RWPE1 (cell line): ENCODE measurements around the gene HAUS5.
"Not testable (repeated sequence)": the region's sequence is repeated elsewhere in the genome, so short reads cannot be mapped to it uniquely, and the experiment has no call there.

Experiments
- CTCF ChIA-PET: fragments of 350-600 bp; sonication (Branson Sonifier 250); formaldehyde crosslinking; extraction: SDS; loops from one replicate; lab custom pipeline; 2021; lab: Yijun Ruan, JAX
- POLR2A ChIA-PET: fragments of 400-600 bp; formaldehyde crosslinking; extraction: SDS; loops from one replicate; lab custom pipeline; 2020; ENCODE audit warnings: antibody characterized with exemption; ENCODE audit not compliant: low non-redundant PET; lab: Yijun Ruan, JAX
- DNase-seq: peaks from one replicate; pipeline ENCODE4 v3.0.0; 2012; ENCODE audit warnings: low spot score
- H3K27ac ChIP-seq: fragments of 450-650 bp; 2 replicates; pipeline ENCODE4 v1.5.1; 2017
- TF ChIP-seq, protein P1 (sequence below): fragments of 450-650 bp; conservative IDR thresholded peaks from 2 replicates; pipeline ENCODE4 v1.5.1; 2017; ENCODE audit warnings: low read depth, mild to moderate bottlenecking

The HAUS5 gene

DNA sequence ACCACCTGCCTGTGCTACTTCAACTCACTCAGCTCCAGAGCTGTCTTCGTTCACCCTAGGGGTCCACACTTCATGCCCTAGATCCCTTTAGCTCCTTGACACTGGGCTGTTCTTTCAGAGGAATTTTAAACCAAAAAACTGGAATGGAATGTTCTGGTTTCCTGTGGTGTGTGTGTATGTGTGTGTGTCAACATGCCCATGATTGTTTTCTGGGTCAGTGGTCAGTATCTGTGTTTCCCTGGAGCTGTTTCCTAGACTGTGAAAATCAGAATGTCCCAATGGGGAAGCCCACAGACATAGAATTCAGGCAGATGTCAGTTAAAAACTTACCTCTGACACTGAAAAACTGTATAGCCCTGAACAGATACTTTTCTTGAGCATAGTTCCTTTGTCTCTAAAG, 25.2 kb upstream of the HAUS5 start:
- TF ChIP-seq, protein P1, sequence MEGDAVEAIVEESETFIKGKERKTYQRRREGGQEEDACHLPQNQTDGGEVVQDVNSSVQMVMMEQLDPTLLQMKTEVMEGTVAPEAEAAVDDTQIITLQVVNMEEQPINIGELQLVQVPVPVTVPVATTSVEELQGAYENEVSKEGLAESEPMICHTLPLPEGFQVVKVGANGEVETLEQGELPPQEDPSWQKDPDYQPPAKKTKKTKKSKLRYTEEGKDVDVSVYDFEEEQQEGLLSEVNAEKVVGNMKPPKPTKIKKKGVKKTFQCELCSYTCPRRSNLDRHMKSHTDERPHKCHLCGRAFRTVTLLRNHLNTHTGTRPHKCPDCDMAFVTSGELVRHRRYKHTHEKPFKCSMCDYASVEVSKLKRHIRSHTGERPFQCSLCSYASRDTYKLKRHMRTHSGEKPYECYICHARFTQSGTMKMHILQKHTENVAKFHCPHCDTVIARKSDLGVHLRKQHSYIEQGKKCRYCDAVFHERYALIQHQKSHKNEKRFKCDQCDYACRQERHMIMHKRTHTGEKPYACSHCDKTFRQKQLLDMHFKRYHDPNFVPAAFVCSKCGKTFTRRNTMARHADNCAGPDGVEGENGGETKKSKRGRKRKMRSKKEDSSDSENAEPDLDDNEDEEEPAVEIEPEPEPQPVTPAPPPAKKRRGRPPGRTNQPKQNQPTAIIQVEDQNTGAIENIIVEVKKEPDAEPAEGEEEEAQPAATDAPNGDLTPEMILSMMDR: no peak
- CTCF ChIA-PET: interaction anchor here (0.6 kb wide), 1 partner anchor 433 kb away, joined by 3 read pairs; the partner anchor contains the start of gene FXYD5
- POLR2A ChIA-PET: no interaction called here
- DNase-seq: no peak
- H3K27ac ChIP-seq: no peak overlapping the region

DNA sequence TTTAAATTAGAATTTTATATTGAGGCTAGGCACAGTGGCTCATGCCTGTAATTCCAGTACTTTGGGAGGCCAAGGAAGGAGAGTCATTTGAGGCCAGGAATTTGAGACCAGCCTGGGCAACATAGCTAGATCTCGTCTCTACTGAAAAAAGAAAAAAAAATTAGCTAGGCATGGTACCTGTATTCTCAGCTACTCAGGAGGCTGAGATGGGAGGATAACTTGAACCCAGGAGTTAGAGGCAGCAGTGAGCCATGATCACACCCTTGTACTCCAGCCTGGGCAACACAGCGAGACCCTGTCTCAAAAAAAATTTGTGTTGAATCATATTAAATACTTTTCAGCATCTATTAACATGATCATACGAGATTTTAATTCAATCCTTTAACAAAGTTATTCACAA, 21.7 kb upstream of the HAUS5 start:
- TF ChIP-seq, protein P1: no peak
- H3K27ac ChIP-seq: no peak overlapping the region
- CTCF ChIA-PET: interaction anchor here (0.6 kb wide), 1 partner anchor 66 kb away, joined by 3 read pairs; no protein-coding TSS in a partner anchor
- no peak for DNase-seq
- POLR2A ChIA-PET: no interaction called here

DNA sequence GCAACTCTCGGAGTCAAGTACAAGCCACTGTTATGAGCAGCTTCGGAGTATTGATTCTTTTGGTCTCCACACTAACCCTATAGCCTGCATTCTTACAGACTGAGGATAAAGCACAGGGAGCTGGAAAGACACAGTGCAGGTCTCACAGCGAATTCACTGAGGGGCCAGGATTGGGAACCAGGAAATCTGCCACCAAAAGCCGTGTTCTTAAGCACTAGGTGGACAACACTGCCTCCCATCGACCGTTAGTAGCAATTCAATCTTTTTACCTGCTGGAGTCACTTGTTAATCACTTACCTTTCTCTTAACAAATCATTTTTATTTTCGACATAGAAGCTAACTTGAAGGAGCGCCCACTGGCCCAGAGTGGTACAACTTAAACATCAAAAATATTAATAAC, 20.3 kb upstream of the HAUS5 start:
- no peak for DNase-seq
- CTCF ChIA-PET: interaction anchor here (0.6 to 1.1 kb wide), 3 partner anchors 43 to 104 kb away, joined by 3 to 5 read pairs (median 4); no protein-coding TSS in a partner anchor

DNA sequence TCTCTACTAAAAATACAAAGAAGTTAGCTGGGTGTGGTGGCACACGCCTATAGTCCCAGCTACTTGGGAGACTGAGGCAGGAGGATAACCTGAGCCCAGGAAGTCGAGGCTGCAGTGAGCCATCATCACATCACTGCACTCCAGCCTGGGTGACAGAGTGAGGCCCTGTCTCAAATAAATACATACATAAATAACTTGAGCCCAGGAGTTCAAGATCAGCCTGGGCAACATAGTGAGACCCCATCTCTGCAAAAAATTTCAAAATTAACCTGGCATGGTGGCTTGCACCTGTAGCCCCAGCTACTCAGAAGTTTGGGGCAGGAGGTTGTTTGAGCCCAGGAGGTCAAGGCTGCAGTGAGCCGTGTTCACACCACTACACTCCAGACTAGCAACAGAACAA, 17.5 kb upstream of the HAUS5 start:
- POLR2A ChIA-PET, H3K27ac ChIP-seq, DNase-seq: not testable (repeated sequence)
- CTCF ChIA-PET: interaction anchor here (0.6 kb wide), 1 partner anchor 36 kb away, joined by 3 read pairs; no protein-coding TSS in a partner anchor

More for the DNA sequence above, 20.3 kb upstream of the HAUS5 start:
- TF ChIP-seq, protein P1: no peak
- no peak overlapping the region for H3K27ac ChIP-seq
- POLR2A ChIA-PET: no interaction called here

DNA sequence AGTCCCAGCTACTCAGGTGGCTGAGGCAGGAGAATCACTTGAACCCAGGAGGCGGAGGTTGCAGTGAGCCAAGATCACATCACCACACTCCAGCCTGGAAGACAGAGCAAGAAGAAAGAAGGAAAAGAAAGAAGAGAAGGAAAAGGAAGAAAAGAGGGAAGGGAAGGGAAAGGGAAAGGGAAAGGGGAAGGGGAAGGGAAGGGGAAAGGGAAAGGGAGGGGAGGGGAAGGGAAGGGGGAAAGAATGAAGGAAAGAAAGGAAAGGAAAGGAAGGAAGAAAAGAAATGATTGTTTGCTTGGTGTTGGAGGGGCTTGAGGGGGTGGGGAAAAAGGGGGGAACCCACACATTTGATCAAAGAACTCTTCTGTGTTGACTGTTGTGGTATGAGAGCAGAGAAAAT, 16.6 kb upstream of the HAUS5 start:
- POLR2A ChIA-PET: no interaction called here
- TF ChIP-seq, protein P1: no peak
- CTCF ChIA-PET: no interaction called here
- H3K27ac ChIP-seq: no peak overlapping the region
- DNase-seq: no peak

DNA sequence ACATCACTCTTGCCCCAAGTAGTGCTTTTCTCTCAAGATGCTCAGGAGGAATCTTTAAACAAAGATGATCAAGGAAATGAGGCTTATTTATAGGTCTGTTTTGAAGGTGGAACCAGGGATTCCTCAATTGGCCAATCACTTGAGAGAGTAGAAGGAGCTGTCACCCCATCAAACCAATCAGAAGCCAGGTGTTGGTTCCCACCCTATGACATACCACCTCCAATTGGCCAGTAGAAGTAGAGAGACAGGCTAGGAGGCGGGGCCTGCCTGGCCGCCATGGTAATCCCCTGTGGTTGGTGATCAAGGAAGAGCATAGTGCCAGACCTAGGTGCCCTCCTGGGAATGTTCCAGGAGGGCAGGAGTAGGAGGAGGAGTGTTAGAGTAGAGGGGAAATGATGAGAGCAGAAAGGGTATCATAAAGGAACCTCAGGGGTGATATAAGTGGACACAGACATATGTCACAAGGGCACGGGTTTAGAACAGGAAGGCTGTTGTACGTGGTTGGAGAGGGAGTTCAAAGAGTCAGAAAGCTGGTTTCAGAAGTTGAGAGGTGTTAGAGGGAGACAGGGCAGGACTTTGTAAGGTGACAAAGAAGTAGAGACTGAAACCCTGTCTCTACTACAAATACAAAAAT, 16.1 kb upstream of the HAUS5 start:
- POLR2A ChIA-PET: no interaction called here
- CTCF ChIA-PET: no interaction called here
- no peak overlapping the region for H3K27ac ChIP-seq
- DNase-seq: peak; percentile 39
- TF ChIP-seq, protein P1: no peak

DNA sequence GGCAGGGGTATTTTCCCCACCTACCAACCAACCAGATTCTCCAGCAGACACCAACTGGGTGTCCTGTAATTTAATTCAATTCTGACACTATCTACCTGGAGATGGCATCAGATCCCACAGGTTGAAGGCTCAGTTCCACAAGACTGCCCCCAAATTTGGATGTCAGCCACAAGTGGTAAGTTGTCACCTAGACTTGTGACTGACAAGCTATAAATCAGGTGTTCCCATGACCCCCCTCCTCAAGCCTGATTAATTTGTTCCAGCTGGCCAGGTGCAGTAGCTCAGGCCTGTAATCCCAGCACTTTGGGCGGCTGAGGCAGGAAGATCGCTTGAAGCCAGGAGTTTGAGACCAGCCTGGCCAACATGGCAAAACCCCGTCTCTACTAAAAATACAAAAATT, 10.6 kb upstream of the HAUS5 start:
- TF ChIP-seq, protein P1: no peak
- no peak for DNase-seq
- H3K27ac ChIP-seq: no peak overlapping the region
- ChIA-PET POLR2A (no interaction called here), CTCF (no interaction called here)

DNA sequence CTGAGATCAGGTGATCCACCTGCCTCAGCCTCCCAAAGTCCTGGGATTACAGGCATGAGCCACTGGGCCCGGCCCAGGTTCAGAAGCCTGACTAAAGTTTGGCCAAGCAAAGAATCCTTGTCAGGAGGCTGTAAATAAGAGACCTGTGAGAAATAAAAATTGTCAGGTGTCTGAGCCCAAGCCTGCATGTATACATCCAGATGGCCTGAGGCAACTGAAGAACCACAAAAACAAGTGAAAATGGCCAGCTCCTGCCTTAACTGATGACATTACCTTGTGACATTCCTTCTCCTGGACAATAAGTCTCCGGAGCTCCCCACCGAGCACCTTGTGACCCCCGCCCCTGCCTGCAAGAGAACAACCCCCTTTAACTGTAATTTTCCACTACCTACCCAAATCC, 8.1 kb upstream of the HAUS5 start:
- POLR2A ChIA-PET, DNase-seq, CTCF ChIA-PET, H3K27ac ChIP-seq: not testable (repeated sequence)

DNA sequence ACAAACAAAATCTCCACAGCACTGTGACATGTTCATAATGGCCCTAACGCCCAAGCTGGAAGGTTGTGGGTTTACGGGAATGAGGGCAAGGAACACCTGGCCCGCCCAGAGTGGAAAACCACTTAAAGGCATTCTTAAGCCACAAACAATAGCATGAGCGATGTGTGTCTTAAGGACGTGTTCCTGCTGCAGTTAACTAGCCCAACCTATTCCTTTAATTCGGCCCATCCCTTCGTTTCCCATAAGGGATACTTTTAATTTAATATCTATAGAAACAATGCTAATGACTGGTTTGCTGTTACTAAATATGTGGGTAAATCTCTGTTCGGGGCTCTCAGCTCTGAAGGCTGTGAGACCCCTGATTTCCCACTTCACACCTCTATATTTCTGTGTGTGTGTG, 5.4 kb upstream of the HAUS5 start:
- DNase-seq, H3K27ac ChIP-seq, POLR2A ChIA-PET: not testable (repeated sequence)
- CTCF ChIA-PET: interaction anchor here (0.6 to 1.1 kb wide), 2 partner anchors 86 to 128 kb away, joined by 3 to 4 read pairs; no protein-coding TSS in a partner anchor
